ENCODE data around the gene WDR64.

WDR64 gene

DNA sequence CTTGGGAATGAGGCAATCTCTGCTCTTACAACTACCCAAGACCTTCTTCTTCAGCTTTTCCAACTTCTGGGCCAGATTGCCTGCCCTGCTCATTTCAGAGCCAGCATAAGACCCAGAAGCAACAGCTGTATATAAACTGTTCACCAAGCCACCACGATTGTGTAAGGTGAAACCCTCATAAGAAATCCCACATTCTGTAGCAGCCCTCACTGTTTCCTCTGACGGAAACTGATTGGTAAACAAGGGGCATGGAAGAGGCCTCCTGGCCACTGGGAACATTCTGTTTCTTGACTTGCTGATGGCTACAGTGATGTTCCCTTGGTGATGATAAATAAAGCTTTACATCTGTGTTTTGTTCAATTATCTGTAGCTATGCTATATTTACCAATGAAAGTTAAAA is 156.2 kb downstream of the WDR64 start:
- TF ChIP-seq, protein P1, sequence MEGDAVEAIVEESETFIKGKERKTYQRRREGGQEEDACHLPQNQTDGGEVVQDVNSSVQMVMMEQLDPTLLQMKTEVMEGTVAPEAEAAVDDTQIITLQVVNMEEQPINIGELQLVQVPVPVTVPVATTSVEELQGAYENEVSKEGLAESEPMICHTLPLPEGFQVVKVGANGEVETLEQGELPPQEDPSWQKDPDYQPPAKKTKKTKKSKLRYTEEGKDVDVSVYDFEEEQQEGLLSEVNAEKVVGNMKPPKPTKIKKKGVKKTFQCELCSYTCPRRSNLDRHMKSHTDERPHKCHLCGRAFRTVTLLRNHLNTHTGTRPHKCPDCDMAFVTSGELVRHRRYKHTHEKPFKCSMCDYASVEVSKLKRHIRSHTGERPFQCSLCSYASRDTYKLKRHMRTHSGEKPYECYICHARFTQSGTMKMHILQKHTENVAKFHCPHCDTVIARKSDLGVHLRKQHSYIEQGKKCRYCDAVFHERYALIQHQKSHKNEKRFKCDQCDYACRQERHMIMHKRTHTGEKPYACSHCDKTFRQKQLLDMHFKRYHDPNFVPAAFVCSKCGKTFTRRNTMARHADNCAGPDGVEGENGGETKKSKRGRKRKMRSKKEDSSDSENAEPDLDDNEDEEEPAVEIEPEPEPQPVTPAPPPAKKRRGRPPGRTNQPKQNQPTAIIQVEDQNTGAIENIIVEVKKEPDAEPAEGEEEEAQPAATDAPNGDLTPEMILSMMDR (conservative IDR thresholded peaks at IDR 0.05; ENCODE audit: low read depth, low read length): no peak
- DNase-seq (ENCODE audit: low read depth): no peak
- no peak overlapping the region for H3K4me3 ChIP-seq (ENCODE audit: low read length)

DNA sequence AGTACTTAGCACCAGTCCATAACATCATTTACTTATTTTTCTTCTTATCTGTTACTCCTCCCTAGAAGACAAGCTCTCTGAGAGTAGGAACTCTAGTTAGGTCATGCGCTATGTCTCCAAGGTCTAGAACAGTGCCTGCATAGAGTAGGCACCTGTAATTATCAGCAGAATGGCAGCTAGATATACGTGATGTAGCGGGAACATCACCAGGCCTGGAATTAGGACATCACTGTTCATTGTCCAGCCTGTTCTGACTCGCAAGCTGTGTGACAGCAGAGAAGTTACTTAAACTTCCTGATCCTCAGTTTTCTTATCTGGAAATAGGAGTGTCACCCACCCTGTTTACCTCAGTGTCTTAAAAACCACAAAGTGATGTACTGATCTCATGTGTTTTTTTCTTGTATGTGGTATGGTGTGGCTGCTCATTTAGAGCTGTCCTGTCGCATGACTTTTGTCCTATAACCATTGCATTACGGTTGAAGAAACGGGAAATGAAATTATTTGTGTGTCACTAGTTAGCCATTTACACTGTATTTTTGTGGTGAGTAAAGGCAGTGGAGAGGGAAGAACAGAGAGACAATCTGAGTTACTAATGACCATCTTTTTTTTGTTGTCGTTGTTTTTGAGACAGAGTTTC is 158.8 kb downstream of the WDR64 start:
- no peak overlapping the region for H3K4me3 ChIP-seq (ENCODE audit: low read length)
- TF ChIP-seq, protein P1 (conservative IDR thresholded peaks at IDR 0.05; ENCODE audit: low read depth, low read length): no peak
- DNase-seq (ENCODE audit: low read depth): no peak

DNA sequence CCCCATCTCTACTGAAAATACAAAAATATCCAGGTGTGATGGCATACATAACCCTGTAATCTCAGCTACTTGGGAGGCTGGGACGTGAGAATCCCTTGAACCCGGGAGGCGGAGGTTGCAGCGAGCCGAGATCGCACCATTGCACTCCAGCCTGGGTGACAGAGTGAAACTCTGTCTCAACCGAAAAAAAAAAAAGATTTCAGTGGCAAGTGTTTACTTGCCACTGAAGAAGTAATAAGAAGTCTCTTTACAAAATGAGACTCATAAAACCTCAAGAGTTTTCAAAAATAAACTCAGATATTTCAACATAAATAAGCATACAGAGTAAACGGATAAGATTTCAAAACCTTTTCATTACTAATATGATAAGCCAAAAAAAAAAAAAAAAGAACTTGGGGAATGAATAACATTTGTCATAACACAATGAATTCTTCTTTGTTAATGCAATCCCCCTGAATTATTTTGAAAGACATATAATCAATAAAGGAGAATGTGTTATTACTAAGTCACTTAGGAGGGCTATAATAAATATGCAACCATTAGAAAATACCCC is 161.8 kb downstream of the WDR64 start:
- H3K4me3 ChIP-seq (ENCODE audit: low read length): no peak overlapping the region
- DNase-seq (ENCODE audit: low read depth): no peak
- TF ChIP-seq, protein P1 (conservative IDR thresholded peaks at IDR 0.05; ENCODE audit: low read depth, low read length): no peak

DNA sequence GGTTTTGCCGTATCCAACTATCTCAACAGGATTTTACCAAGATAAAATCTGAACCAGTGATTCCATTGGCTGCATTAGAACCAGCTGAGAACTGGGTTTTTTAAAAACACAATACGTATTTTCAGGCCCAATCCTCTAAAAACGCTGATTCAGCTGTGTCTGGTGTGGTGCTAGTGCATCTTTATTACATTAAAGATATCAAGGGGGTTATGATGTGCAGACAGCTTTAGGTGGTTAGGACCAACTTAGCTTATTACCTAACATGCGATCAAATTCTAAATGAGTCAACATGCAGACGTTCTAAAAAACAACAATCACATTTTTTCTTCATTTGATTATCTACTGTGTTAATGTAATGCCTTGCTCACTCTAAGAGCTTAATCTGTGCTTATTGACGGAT is 163.9 kb downstream of the WDR64 start:
- TF ChIP-seq, protein P1 (conservative IDR thresholded peaks at IDR 0.05; ENCODE audit: low read depth, low read length): no peak
- H3K4me3 ChIP-seq (ENCODE audit: low read length): no peak overlapping the region
- DNase-seq (ENCODE audit: low read depth): no peak

DNA sequence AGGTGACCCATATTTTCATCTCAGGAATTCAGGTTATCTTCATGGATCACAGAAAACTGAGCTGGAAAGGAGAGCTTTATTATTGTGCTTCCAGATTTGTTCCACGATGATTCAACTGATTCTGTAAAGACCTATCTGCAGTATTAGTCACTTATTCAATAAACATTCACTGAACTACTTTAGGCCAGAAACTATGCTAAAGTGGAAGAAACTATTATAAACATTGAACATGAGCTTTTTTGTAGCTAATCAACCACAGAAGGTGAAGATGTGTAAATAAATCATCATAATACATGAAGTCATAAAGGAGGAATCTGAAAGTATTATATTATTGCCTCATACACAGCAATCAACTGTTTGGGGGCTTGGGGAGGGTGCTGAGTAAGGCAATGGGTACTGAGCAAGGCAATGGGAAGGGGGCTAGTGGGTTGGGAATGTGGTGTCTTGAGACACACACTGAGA is 165.3 kb downstream of the WDR64 start:
- no peak overlapping the region for H3K4me3 ChIP-seq (ENCODE audit: low read length)
- DNase-seq (ENCODE audit: low read depth): no peak
- TF ChIP-seq, protein P1 (conservative IDR thresholded peaks at IDR 0.05; ENCODE audit: low read depth, low read length): no peak

DNA sequence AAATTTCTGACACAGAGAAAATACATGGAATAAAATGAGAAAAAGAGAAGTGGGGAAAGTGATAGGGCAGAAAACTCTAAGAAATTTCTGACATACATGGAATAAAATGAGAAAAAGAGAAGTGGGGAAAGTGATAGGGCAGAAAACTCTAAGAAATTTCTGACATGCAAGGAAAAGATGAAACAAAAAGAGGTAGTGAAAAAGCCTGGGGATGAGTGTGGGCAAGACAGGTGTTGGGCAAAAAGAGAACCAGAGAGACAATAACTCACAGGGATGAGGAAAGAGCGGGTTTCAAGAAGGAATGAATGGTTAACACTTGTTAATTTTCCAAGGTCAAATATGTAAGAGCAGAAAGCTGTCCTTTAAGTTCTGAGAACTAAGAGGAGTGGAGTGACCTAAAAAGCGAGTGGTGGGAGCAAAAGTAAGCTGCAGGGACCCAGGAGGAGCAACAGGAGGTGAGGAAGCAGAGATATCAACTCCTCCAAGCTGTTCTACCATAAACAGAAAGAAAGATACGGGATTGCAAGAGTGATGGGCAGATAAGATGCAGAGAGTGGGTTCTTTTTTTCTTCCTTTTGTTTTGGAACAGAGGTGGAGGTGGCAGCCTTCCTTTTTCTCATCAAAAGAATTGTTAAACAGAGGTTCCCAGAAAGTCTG is 166.0 kb downstream of the WDR64 start:
- DNase-seq (ENCODE audit: low read depth): no peak
- H3K4me3 ChIP-seq (ENCODE audit: low read length): no peak overlapping the region
- TF ChIP-seq, protein P1 (conservative IDR thresholded peaks at IDR 0.05; ENCODE audit: low read depth, low read length): no peak

Data from retinal pigment epithelial cell (primary cell).